HEK293 (cell line): ENCODE measurements around the gene RGS14.

Experiments
- CTCF ChIA-PET: fragments of 350-600 bp; formaldehyde crosslinking; extraction: SDS; loops from one replicate; lab custom pipeline; 2021; ENCODE audit warnings: antibody characterized with exemption; lab: Yijun Ruan, JAX
- POLR2A ChIA-PET: fragments of 300-600 bp; formaldehyde crosslinking; extraction: SDS; loops from one replicate; lab custom pipeline; 2020; ENCODE audit warnings: antibody characterized with exemption, inconsistent platforms; lab: Yijun Ruan, JAX
- H3K27ac ChIP-seq: fragments of 200-500 bp; sonication (Bioruptor generic); 2 replicates; pipeline ENCODE4 v1.5.1; 2014; ENCODE audit warnings: low read depth, low read length, control low read depth, inconsistent platforms; ENCODE audit errors: extremely low read depth
- H3K36me3 ChIP-seq, 2 experiments: fragments of 200-500 bp in 1 of 2; sonication (Bioruptor generic) in 1 of 2; 1 replicate in 1 of 2; 2 replicates in 1 of 2; pipeline ENCODE4 v1.5.1; 2014 to 2017; ENCODE audit warnings: inconsistent platforms in 2 of 2, low read length in 2 of 2; ENCODE audit not compliant: control insufficient read depth in 2 of 2, insufficient read depth in 1 of 2
- H3K4me1 ChIP-seq: fragments of 200-500 bp; sonication (Bioruptor generic); 2 replicates; pipeline ENCODE4 v1.5.1; 2014; ENCODE audit warnings: mild to moderate bottlenecking, low read length, inconsistent platforms; ENCODE audit not compliant: control insufficient read depth, insufficient read depth
- H3K4me3 ChIP-seq: 2 replicates; pipeline ENCODE4 v1.5.1; 2011; ENCODE audit warnings: low read depth, mild to moderate bottlenecking, control low read depth, low read length, moderate library complexity
- H3K9me3 ChIP-seq: fragments of 200-500 bp; sonication (Bioruptor generic); 2 replicates; pipeline ENCODE4 v1.5.1; 2014; ENCODE audit warnings: low read depth, low read length, inconsistent platforms; ENCODE audit not compliant: control insufficient read depth, insufficient read depth
- GFI1B ChIP-seq: fragments of 450-650 bp; formaldehyde crosslinking; IDR thresholded peaks from 2 replicates; pipeline ENCODE4 v1.5.1; 2016; ENCODE audit warnings: missing biosample characterization, missing genetic modification characterization
- GLI4 ChIP-seq: fragments of 450-650 bp; formaldehyde crosslinking; IDR thresholded peaks from 2 replicates; pipeline ENCODE4 v1.5.1; 2016; ENCODE audit warnings: missing biosample characterization, missing genetic modification characterization
- IKZF3 ChIP-seq: fragments of 450-650 bp; IDR thresholded peaks from 2 replicates; pipeline ENCODE4 v1.5.0; 2018; ENCODE audit warnings: missing biosample characterization, mild to moderate bottlenecking, missing genetic modification characterization, moderate library complexity
- MEIS1 ChIP-seq: sonication (generic); formaldehyde crosslinking; IDR thresholded peaks from 2 replicates; pipeline ENCODE4 v1.8.1; 2022; ENCODE audit warnings: missing genetic modification reagents, mild to moderate bottlenecking, borderline replicate concordance
- SP2 ChIP-seq: fragments of 450-650 bp; formaldehyde crosslinking; IDR thresholded peaks from 2 replicates; pipeline ENCODE4 v1.5.1; 2016; ENCODE audit warnings: missing biosample characterization, missing genetic modification characterization
- TRIM28 ChIP-seq: IDR thresholded peaks from 2 replicates; pipeline ENCODE4 v1.6.1; 2011; ENCODE audit warnings: low read length, control low read depth, borderline replicate concordance
- ZBTB10 ChIP-seq: fragments of 450-650 bp; formaldehyde crosslinking; IDR thresholded peaks from 2 replicates; pipeline ENCODE4 v1.5.1; 2016; ENCODE audit warnings: missing biosample characterization, missing genetic modification characterization
- ZBTB20 ChIP-seq: fragments of 450-650 bp; formaldehyde crosslinking; IDR thresholded peaks from 2 replicates; pipeline ENCODE4 v1.5.1; 2016; ENCODE audit warnings: missing biosample characterization, missing genetic modification characterization
- ZBTB26 ChIP-seq: fragments of 450-650 bp; formaldehyde crosslinking; optimal IDR thresholded peaks from 2 replicates; pipeline ENCODE3; 2016; ENCODE audit warnings: missing biosample characterization, mild to moderate bottlenecking, missing genetic modification characterization
- ZBTB49 ChIP-seq: fragments of 450-650 bp; formaldehyde crosslinking; IDR thresholded peaks from 2 replicates; pipeline ENCODE4 v1.5.1; 2016; ENCODE audit warnings: missing biosample characterization, missing genetic modification characterization, low read depth
- ZNF138 ChIP-seq: fragments of 450-650 bp; formaldehyde crosslinking; IDR thresholded peaks from 2 replicates; pipeline ENCODE4 v1.5.1; 2016; ENCODE audit warnings: missing biosample characterization, missing genetic modification characterization, borderline replicate concordance
- ZNF214 ChIP-seq: fragments of 450-650 bp; formaldehyde crosslinking; IDR thresholded peaks from 2 replicates; pipeline ENCODE4 v1.5.1; 2017; ENCODE audit warnings: missing biosample characterization, mild to moderate bottlenecking, missing genetic modification characterization, borderline replicate concordance
- ZNF398 ChIP-seq: fragments of 450-650 bp; formaldehyde crosslinking; IDR thresholded peaks from 2 replicates; pipeline ENCODE4 v1.5.1; 2017; ENCODE audit warnings: missing biosample characterization, missing genetic modification characterization
- ZNF48 ChIP-seq: fragments of 450-650 bp; formaldehyde crosslinking; IDR thresholded peaks from 2 replicates; pipeline ENCODE4 v1.5.1; 2016; ENCODE audit warnings: missing biosample characterization, missing genetic modification characterization
- ZNF621 ChIP-seq: fragments of 450-650 bp; formaldehyde crosslinking; IDR thresholded peaks from 2 replicates; pipeline ENCODE4 v1.5.1; 2017; ENCODE audit warnings: missing biosample characterization, missing genetic modification characterization
- ZNF623 ChIP-seq: fragments of 450-650 bp; formaldehyde crosslinking; IDR thresholded peaks from 2 replicates; pipeline ENCODE4 v1.5.1; 2016; ENCODE audit warnings: missing biosample characterization, missing genetic modification characterization
- ZNF660 ChIP-seq: fragments of 450-650 bp; IDR thresholded peaks from 2 replicates; pipeline ENCODE4 v1.5.1; 2018; ENCODE audit warnings: missing biosample characterization, mild to moderate bottlenecking, missing genetic modification characterization
- ZNF747 ChIP-seq: fragments of 450-650 bp; formaldehyde crosslinking; IDR thresholded peaks from 2 replicates; pipeline ENCODE4 v1.5.1; 2016; ENCODE audit warnings: missing biosample characterization, missing genetic modification characterization
- ZNF830 ChIP-seq: fragments of 450-650 bp; IDR thresholded peaks from 2 replicates; pipeline ENCODE4 v1.5.0; 2018; ENCODE audit warnings: missing biosample characterization, missing genetic modification characterization, low read depth, mild to moderate bottlenecking, moderate library complexity
- ZSCAN4 ChIP-seq: fragments of 450-650 bp; formaldehyde crosslinking; IDR thresholded peaks from 2 replicates; pipeline ENCODE4 v1.5.1; 2017; ENCODE audit warnings: missing biosample characterization, missing genetic modification characterization
- ZSCAN5A ChIP-seq: fragments of 450-650 bp; formaldehyde crosslinking; IDR thresholded peaks from 2 replicates; pipeline ENCODE4 v1.5.1; 2016; ENCODE audit warnings: missing biosample characterization, missing genetic modification characterization

Gene RGS14

GRCh38 chr5:177313561-177314259 is 44.0 kb upstream of the RGS14 start:
- Histone ChIP-seq H3K4me3 (no peak overlapping the region), H3K27ac (no peak overlapping the region)
- TF ChIP-seq ZSCAN4 (tag by site-specific recombination) (no peak), ZBTB26 (tag by site-specific recombination) (no peak), ZNF48 (tag by site-specific recombination) (no peak), SP2 (no peak), ZBTB10 (tag by site-specific recombination) (no peak), ZNF830 (tag by site-specific recombination) (no peak), ZNF623 (peak; percentile 98)
- TF ChIP-seq, all 188 proteins: peak for 1
- H3K4me1 ChIP-seq = peaks cover 5% of the 10 kb centered on the region
- CTCF ChIA-PET = interaction anchor here (0.6 to 1.1 kb wide), 2 partner anchors 57 to 136 kb away, joined by 3 to 5 read pairs; no protein-coding TSS in a partner anchor
- no peaks in the 10 kb centered on the region for H3K9me3 ChIP-seq
- peaks cover 0 to 18% of the 10 kb centered on the region in 2 experiments; a peak in 1 of 3 replicates for H3K36me3 ChIP-seq
- POLR2A ChIA-PET = interaction anchor here (1.6 to 2.4 kb wide), 3 partner anchors 12 to 184 kb away, joined by 5 to 12 read pairs (median 10); partner anchors contain the start of gene LMAN2

- H3K27ac ChIP-seq = no peak overlapping the region
- peaks cover 5% of the 10 kb centered on the region for H3K4me1 ChIP-seq
- H3K9me3 ChIP-seq = no peaks in the 10 kb centered on the region
- H3K4me3 ChIP-seq = no peak overlapping the region
- POLR2A ChIA-PET = interaction anchor here (0.5 kb wide), 1 partner anchor 217 kb away, joined by 4 read pairs; no protein-coding TSS in a partner anchor
- CTCF ChIA-PET = interaction anchor here (0.6 to 1.4 kb wide), 2 partner anchors 88 to 186 kb away, joined by 3 to 8 read pairs; no protein-coding TSS in a partner anchor
- H3K36me3 ChIP-seq = peaks cover 0 to 10% of the 10 kb centered on the region in 2 experiments; a peak in 1 of 3 replicates
- TF ChIP-seq GFI1B (tag by site-specific recombination) = no peak
- no peak for TF ChIP-seq ZNF138 (tag by site-specific recombination)
- no peak for TF ChIP-seq ZBTB49 (tag by site-specific recombination)
- no peak for TF ChIP-seq ZNF660 (tag by site-specific recombination)
- no peak for TF ChIP-seq ZSCAN5A (tag by site-specific recombination)
- no peak for TF ChIP-seq ZBTB20 (tag by site-specific recombination)
- no peak for TF ChIP-seq TRIM28
- TF ChIP-seq GLI4 = no peak
- no peak for TF ChIP-seq ZNF398
- no peak for TF ChIP-seq ZNF214 (tag by site-specific recombination)
- no peak for TF ChIP-seq ZNF747 (tag by site-specific recombination)
- no peak for TF ChIP-seq MEIS1 (CRISPR knock-in tag)
- TF ChIP-seq IKZF3 (tag by site-specific recombination) = no peak
- TF ChIP-seq ZNF621 = no peak
Observed at GRCh38 chr5:177314376-177315342, 43.1 kb upstream of the RGS14 start.
